Superior temporal gyrus (tissue), 1 donor: ENCODE results near the gene STK40.

Source experiments
- DNase-seq: peaks from one replicate; pipeline ENCODE4 v3.0.0-alpha.2; 2016; ENCODE audit errors: extremely low spot score

STK40 gene

DNA sequence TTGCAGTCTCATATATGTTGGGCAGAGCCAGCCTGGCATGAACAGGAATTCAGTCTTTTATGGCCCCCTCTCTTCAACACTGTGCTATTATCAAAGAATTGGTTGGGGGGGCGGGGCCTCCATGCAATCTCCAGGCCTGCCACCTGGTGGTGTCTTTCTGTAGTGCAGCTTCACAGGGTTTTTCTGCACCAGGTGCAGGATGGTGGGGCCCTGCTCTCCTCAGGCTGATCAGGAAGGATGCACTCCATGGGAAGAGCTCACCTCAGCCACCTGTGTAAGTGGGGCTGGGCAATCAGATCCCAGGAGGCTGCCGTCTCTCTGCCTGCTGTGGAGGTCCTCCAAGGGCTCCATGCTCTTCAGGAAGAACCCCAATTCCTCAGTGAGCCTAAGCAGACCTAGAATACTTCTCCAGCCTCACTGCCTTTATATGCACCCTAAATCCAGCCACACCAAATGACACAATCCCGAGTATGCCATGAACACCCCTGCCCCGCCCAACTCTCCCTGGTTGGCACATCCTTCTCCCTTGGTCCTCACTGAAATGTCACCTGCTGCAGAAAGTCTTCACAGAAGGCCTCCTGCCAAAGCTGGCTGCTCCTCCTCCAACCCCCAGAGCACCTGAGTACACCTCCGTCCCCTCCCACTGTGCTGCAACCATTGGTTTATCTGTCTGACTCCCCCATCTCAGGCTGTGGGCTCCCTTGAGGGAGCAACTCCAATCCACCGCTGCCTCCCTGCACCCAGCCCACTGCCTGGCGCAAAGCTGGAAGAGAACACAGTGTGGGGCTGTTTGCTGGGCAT lies 16.5 kb downstream of the STK40 start:
- peak; percentile 80 for DNase-seq

DNA sequence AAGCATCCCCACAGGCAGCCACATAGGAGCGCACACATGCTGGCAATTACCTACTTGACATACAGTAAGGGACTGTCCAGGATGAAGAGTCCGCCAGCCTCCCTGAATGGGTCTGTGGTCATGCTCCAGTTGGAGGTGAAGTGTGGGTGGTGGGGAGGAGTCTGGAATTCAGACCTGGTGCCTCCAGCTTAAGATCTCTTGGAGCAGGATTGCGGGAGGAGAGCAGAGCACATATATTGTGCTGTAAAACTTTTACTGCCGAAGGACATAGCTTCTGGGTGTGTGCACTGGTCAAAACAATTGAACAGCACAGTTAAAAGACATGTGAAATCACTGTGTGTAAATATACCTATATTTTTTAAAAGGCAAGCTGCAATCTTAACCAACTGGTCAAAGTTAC lies 17.9 kb downstream of the STK40 start:
- no peak for DNase-seq

GRCh38 chr1:36367066-36367465 lies 18.7 kb downstream of the STK40 start:
- no peak for DNase-seq

DNA sequence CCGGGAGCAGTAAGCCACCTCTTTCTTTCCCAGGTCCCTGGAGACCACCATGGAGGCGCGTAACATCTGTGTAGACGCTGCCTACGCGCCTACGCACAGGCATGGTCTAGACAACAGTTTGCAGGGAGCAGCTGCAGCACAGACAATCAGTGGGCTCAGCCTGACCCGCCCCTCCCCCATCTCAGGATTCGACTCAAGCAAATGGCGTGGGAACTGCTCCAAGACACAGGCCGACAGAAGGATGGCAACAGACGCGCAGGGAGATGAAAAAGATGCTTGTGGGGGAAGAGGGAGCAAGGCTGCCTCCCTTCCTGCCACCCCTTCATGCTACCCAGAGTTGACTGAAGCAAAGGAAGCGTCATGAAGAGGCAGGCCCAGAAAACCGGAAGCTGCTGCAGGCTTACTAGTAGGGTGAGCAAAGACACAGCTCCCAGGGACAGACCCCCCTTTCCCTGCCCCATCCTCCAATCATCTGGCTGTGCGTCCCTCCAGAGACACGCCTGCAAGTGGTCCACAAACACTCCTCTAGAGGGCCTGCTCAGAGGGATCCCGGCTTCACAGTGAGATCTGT lies 19.5 kb downstream of the STK40 start:
- peak; percentile 61 for DNase-seq

- DNase-seq, result peak; percentile 78
Measured at GRCh38 chr1:36365381-36365780, 20.3 kb downstream of the STK40 start.

- no peak for DNase-seq
Measured at GRCh38 chr1:36359911-36360550, 25.7 kb downstream of the STK40 start.

GRCh38 chr1:36359383-36359782 lies 26.3 kb downstream of the STK40 start:
- no peak for DNase-seq

DNA sequence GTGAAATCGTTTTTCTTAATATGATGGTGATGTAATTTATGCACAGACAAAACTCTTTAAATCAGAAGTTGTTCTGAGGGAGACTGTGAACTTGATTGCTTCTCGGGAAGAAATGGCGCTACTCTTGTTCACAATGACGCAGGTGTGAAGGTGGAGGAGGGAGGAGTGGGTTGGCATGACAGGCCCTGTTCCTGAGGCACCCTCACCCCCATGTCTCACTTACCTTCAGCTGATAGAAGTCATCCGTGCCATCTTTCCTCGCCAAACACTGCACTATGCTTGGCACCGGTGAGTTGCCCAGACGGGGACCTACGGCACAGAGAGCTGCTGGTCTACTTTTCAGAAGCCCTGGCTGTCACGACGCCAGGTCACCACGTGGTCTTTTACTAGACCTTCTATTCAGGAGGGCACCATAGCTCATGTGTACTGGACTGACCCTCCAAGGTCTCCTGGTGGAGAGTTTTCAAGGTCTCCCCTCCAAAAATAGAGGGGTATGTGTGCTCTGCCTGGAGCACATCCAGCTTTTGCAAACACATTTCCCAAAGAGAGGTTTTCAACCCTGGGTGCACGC lies 27.1 kb downstream of the STK40 start:
- DNase-seq, result peak; percentile 15

- no peak for DNase-seq
Measured at GRCh38 chr1:36355811-36356210, 29.9 kb downstream of the STK40 start.

DNA sequence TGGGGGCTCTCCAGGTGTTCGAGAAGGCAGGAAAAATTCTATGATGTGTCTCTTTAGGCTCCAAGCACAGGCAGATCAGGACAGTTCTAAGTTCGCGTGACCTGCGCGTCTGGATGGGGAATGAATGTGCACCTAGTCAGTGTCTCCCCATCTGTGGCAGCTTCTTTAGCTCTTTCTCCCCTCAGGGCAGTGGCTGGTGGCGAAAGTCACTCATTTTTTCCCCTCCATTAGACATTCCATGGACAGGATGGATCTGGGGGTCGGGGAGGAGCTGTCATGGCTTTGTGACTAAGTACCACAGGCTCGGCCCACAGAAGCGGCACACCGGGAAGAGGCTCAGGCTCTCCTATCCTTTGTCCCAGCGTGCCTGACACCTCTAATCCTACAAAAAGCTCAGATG lies 31.2 kb downstream of the STK40 start:
- DNase-seq, result no peak

GRCh38 chr1:36352910-36353878 lies 32.5 kb downstream of the STK40 start:
- DNase-seq, result no peak

- DNase-seq, result no peak
Measured at GRCh38 chr1:36352125-36352909, 33.4 kb downstream of the STK40 start.

- DNase-seq, result no peak
Measured at GRCh38 chr1:36351227-36351977, 34.3 kb downstream of the STK40 start.

- DNase-seq, result peak; percentile 11
Measured at GRCh38 chr1:36350659-36351226, 35.0 kb downstream of the STK40 start.

GRCh38 chr1:36349839-36350238 lies 35.9 kb downstream of the STK40 start:
- DNase-seq, result no peak

DNA sequence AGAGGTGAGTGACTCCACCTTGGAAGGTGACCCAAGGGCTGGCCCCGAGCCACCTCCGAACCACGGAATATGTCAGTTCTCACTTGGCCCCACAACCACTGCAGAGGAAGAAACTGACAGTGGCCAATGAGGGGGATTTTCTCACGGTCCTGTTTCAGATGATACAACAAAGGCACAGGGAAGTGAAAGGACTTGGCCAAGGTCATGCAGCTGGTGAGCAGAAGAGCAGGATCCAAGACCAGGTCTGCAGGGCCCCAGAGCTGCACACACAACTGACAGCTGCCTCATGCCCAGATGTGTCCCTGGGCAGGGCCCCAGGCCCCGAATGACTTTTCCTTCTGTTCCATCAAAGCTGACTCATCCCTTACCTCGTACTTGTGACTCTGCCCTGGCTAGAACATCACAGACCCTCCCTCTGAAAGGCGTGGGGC lies 36.5 kb downstream of the STK40 start:
- no peak for DNase-seq

DNA sequence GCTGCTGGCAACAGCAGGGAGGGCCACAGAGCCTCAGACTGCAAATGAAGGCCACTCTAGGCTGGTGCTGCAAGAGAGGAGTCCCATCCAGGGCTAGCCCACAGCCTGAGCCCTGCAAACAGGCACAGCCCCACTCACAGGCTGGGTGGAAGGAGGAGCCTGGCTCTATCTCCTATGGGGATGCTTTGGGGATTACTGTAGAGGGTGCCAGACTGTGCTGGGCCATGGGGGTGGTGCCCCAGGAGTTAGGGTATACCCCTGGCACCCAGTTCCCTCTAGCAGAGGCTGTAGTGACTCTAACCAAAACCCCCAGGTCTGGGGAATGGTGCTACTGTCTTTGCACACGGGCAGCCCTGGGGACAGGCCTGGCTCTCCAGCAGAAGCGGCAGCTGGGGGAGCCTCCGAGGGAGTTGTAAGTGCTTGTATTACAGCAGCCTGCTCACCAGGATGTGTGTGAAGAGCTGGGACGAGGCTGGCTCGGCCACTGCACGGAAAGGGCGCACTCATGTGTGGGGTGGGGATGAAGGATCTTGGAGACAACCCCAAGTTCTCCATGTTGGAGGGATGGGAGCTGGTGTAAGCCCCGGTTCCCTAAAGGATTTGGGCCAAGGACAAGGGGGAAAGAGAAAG lies 38.9 kb downstream of the STK40 start:
- DNase-seq, result no peak

GRCh38 chr1:36345353-36345752 lies 40.4 kb downstream of the STK40 start:
- DNase-seq, result no peak

GRCh38 chr1:36344395-36344680 lies 41.4 kb downstream of the STK40 start:
- DNase-seq, result no peak
